ENCODE results near the gene PCDHB4. TPM values are rescaled to one million over a fixed set of nuclear protein-coding genes. Genes with fewer than 3 reads are reported as not detected.

PCDHB4 gene
- total and polyA plus RNA-seq, 2 of the 13 experiments (the other 11 are each of a cell fraction or from before 2014, with no cell fraction given) = 0.08 to 0.13 TPM

GRCh38 chr5:141084487-141084989 is 37.1 kb upstream of the PCDHB4 start (continued):
- TF ChIP-seq BHLHE40 (IDR thresholded peaks at IDR 0.05; ENCODE audit: low read length) = no peak
- TF ChIP-seq ZNF24 (IDR thresholded peaks at IDR 0.05) = 0 out of 2 replicates have a peak, but pooled peaks have one; percentile 14
- no peak for TF ChIP-seq NCOA5 (CRISPR knock-in tag; IDR thresholded peaks at IDR 0.05)
- TF ChIP-seq BATF2 (CRISPR knock-in tag; IDR thresholded peaks at IDR 0.05) = no peak

GRCh38 chr5:141094481-141095262 is 26.9 kb upstream of the PCDHB4 start, which contains the start of gene PCDHB2:
TSS of gene PCDHB2 (plus strand) at chr5:141094615. CDS start at chr5:141094791, 176 bp downstream.
- peaks cover 11% of the 10 kb centered on the region for H3K4me1 ChIP-seq (ENCODE audit: insufficient read depth, low read length)
- peak within 1 kb of the TSS; percentile 82 for H3K9ac ChIP-seq (ENCODE audit: insufficient read depth, low read depth, low read length)
- in situ Hi-C loops (cut with HindIII; ENCODE audit: extremely low pct_ligation_motif_present, low pct_unique_long_range_greater_than_20kb) = loop anchor here (10.0 kb wide), 1 partner anchor 460 kb away; no protein-coding TSS in a partner anchor
- ChIA-PET POLR2A (interaction anchor here (0.5 to 1.9 kb wide), 7 partner anchors 9 to 469 kb away, joined by 3 to 9 read pairs (median 4); partner anchors contain the start of gene TAF7), CTCF (ENCODE audit: low intra/inter-chr PET ratio, low total read pairs) (interaction anchor here (1.1 to 1.4 kb wide), 3 partner anchors 78 to 430 kb away, joined by 3 to 5 read pairs (median 5); partner anchors contain the start of genes PCDHB16 and PCDHB7)
- peak within 1 kb of the TSS; percentile 89 for H2AFZ ChIP-seq (ENCODE audit: low read length)
- H3K36me3 ChIP-seq (replicated peaks in 1 of 2; ENCODE audit: control insufficient read depth in 1 of 2, insufficient read depth in 2 of 2, low read length in 2 of 2) = no peaks in the 10 kb centered on the region
- ATAC-seq (peak; percentile 98), DNase-seq (ENCODE audit: low spot score) (peak; percentile 79), FAIRE-seq (peak; percentile 74)
- BruUV-seq (replicated peaks) = TSS peak; percentile 77
- peak within 1 kb of the TSS; percentile 56 for H3K27ac ChIP-seq (ENCODE audit: extremely low read length, insufficient read depth, low read length)
- H3K4me3 ChIP-seq (replicated peaks in 1 of 3; ENCODE audit: insufficient read depth in 1 of 3, low read depth in 2 of 3, low read length in 3 of 3) = peak within 1 kb of the TSS; percentile 55 to 89 (median 82)
- no peaks in the 10 kb centered on the region; a peak in 1 of 5 replicates for H3K27me3 ChIP-seq (ENCODE audit: control insufficient read depth in 1 of 2, insufficient read depth in 2 of 2, low read length in 2 of 2)
- H3K79me2 ChIP-seq (ENCODE audit: insufficient read depth, low read length) = no peaks in the 10 kb centered on the region
- peak within 1 kb of the TSS; percentile 74 for H3K4me2 ChIP-seq (ENCODE audit: low read depth, low read length)
- H3K9me3 ChIP-seq (ENCODE audit: low read length) = no peaks in the 10 kb centered on the region
- WGBS (ENCODE audit: low lambda C conversion rate) = 6% methylated on average over 29 of the region's 29 CpGs
- no peaks in the 10 kb centered on the region for H4K20me1 ChIP-seq (ENCODE audit: insufficient read depth, low read length)
- intact Hi-C loops (cut with micrococcal nuclease; ENCODE audit: unreplicated experiment) = loop anchor here (2.0 to 5.0 kb wide), 3 partner anchors 54 to 468 kb away; partner anchors contain the start of gene PCDHB16
- TF ChIP-seq ZNF343 (CRISPR knock-in tag; IDR thresholded peaks at IDR 0.05) = no peak
- TF ChIP-seq ZNF777 (CRISPR knock-in tag; IDR thresholded peaks at IDR 0.05) = no peak
- TF ChIP-seq HMGXB4 (CRISPR knock-in tag; IDR thresholded peaks at IDR 0.05; ENCODE audit: borderline replicate concordance in 1 of 2, low read depth in 1 of 2) = peak; percentile 92 to 97
- no peak for TF ChIP-seq E2F1 (CRISPR knock-in tag; IDR thresholded peaks at IDR 0.05)
- TF ChIP-seq PPARG (CRISPR knock-in tag; conservative IDR thresholded peaks at IDR 0.05) = peak; percentile 80
- no peak for TF ChIP-seq ZNF333 (CRISPR knock-in tag; IDR thresholded peaks at IDR 0.05; ENCODE audit: borderline replicate concordance)
- no peak for TF ChIP-seq SCMH1 (CRISPR knock-in tag; IDR thresholded peaks at IDR 0.05; ENCODE audit: borderline replicate concordance)
- no peak for TF ChIP-seq FOXO4 (CRISPR knock-in tag; conservative IDR thresholded peaks at IDR 0.05)
- no peak for TF ChIP-seq ZNF713 (CRISPR knock-in tag; IDR thresholded peaks at IDR 0.05)
- TF ChIP-seq ZNF839 (CRISPR knock-in tag; IDR thresholded peaks at IDR 0.05; ENCODE audit: borderline replicate concordance) = no peak
- TF ChIP-seq HNRNPUL1 (IDR thresholded peaks at IDR 0.05; ENCODE audit: low read depth, low read length) = no peak
- TF ChIP-seq HOXA3 (CRISPR knock-in tag; IDR thresholded peaks at IDR 0.05) = peak; percentile 21; the same call in 1 of the 2 replicates
